Dendritic cell treated with granulocyte-macrophage colony-stimulating factor and Interleukin-4, amounts not matched to agents 40 ng/mL and 50 ng/mL, for 4 days (primary cell): ENCODE data around the gene LIPN.

Experiments
- H3K27ac Mint-ChIP-seq: one replicate; pipeline ENCODE4 v1.8.0; 2022; ENCODE audit warnings: mild to moderate bottlenecking, mixed read lengths
- H3K27me3 Mint-ChIP-seq: one replicate; pipeline ENCODE4 v1.8.0; 2022; ENCODE audit warnings: mild to moderate bottlenecking, mixed read lengths
- H3K36me3 Mint-ChIP-seq: one replicate; pipeline ENCODE4 v1.8.0; 2022; ENCODE audit warnings: low read depth, mixed read lengths
- H3K4me1 Mint-ChIP-seq: one replicate; pipeline ENCODE4 v1.8.0; 2022; ENCODE audit warnings: low read depth, mixed read lengths
- H3K4me3 Mint-ChIP-seq: one replicate; pipeline ENCODE4 v1.8.0; 2022; ENCODE audit warnings: mild to moderate bottlenecking, moderate library complexity, mixed read lengths
- H3K9me3 Mint-ChIP-seq: one replicate; pipeline ENCODE4 v1.8.0; 2022; ENCODE audit warnings: mixed read lengths
- intact Hi-C: fragments of 100-400 bp; cut with micrococcal nuclease; formaldehyde crosslinking; loops from one replicate; pipeline ENCODE4 v1.15.0; 2022

LIPN gene

DNA sequence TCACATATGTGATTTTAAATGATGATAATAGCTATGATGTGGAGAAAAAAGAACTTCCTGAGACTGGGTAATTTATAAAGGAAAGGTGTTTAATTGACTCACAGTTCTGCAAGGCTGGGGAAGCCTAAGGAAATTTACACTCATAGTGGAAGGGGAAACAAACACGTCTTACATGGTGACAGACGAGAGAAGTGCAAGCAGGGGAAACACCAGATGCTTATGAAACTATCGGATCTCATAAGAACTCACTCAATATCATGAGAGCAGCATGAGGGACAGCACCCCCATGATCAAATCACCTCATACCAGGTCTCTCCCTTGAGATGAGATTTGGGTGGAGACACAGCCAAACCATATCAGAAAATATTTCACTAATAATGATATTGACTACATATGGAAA is 4.1 kb upstream of the LIPN start:
- Mint-ChIP-seq H3K4me3 (no peak overlapping the region), H3K9me3 (no peaks in the 10 kb centered on the region), H3K36me3 (no peaks in the 10 kb centered on the region), H3K27ac (no peak overlapping the region), H3K4me1 (peaks cover 19% of the 10 kb centered on the region), H3K27me3 (no peaks in the 10 kb centered on the region)
- intact Hi-C loops: no loop called here

DNA sequence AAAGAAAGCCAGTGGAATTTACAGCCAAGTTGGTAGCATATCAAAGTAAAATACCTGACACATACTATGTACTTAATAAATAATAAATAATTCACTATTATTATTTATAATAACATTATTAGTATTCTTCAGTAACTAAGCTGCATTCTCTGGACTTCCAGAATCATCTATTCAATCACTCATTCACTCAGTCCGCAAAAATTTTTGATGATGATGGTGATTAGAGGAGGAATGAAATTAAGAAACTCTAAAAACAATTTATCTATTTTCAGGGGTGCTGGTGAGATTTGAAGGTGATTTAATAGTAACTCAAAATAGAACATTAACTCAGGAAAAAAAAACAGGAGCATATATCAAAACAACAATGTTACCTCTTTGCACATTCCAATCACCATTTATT is 3.2 kb upstream of the LIPN start:
- intact Hi-C loops: no loop called here
- Mint-ChIP-seq H3K9me3 (no peaks in the 10 kb centered on the region), H3K36me3 (no peaks in the 10 kb centered on the region)

GRCh38 chr10:88762906-88763305 is 3.1 kb downstream of the LIPN start:
- H3K36me3 Mint-ChIP-seq: no peaks in the 10 kb centered on the region
- H3K27me3 Mint-ChIP-seq: no peaks in the 10 kb centered on the region
- H3K4me1 Mint-ChIP-seq: peaks cover 32% of the 10 kb centered on the region
- intact Hi-C loops: no loop called here
- no peaks in the 10 kb centered on the region for H3K9me3 Mint-ChIP-seq
- H3K4me3 Mint-ChIP-seq: no peak overlapping the region
- no peak overlapping the region for H3K27ac Mint-ChIP-seq

More for the DNA sequence above, 3.2 kb upstream of the LIPN start:
- peaks cover 19% of the 10 kb centered on the region for H3K4me1 Mint-ChIP-seq
- no peak overlapping the region for H3K4me3 Mint-ChIP-seq
- no peaks in the 10 kb centered on the region for H3K27me3 Mint-ChIP-seq
- H3K27ac Mint-ChIP-seq: no peak overlapping the region

DNA sequence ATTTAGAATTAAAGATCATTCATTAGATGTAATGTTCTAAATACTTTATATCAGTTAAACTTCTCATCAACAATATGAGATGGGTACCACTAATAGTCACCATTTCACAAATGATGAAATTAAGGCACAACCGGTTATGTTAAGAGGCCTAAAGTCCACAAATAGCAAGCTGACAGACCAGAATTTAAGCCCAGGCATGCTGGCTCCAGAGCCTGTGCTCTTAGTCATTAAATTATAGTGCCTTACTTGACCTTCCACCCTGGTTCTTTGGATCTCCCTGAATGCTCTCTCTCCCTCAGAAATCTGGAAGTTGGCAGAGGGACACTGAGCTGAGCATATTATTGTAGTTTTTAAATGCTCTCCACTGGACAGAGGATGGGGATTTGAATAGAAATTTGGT is 3.6 kb downstream of the LIPN start:
- Mint-ChIP-seq H3K27ac (no peak overlapping the region), H3K9me3 (no peaks in the 10 kb centered on the region), H3K36me3 (no peaks in the 10 kb centered on the region), H3K4me3 (no peak overlapping the region), H3K27me3 (no peaks in the 10 kb centered on the region), H3K4me1 (peaks cover 33% of the 10 kb centered on the region)
- intact Hi-C loops: no loop called here

DNA sequence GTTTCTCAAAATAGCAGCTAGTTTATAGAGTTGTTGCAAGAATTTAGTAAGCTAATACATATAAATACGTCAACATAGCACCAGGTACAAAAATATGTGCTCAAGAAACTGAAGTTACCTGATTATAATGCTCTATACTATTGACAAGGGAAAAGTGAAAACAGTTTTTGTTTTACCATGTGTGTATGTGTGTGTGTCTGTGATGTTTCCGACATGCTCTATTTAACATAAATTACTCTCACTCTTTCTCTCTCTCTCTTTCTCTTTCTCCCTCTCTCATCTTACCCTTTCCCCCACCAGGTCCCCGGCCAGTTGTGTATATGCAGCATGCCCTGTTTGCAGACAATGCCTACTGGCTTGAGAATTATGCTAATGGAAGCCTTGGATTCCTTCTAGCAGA is 4.3 kb downstream of the LIPN start:
- H3K27me3 Mint-ChIP-seq: no peaks in the 10 kb centered on the region
- no peak overlapping the region for H3K4me3 Mint-ChIP-seq
- peaks cover 31% of the 10 kb centered on the region for H3K4me1 Mint-ChIP-seq
- no peaks in the 10 kb centered on the region for H3K36me3 Mint-ChIP-seq
- no peak overlapping the region for H3K27ac Mint-ChIP-seq
- no peaks in the 10 kb centered on the region for H3K9me3 Mint-ChIP-seq
- intact Hi-C loops: no loop called here

GRCh38 chr10:88765816-88766215 is 6.0 kb downstream of the LIPN start:
- Mint-ChIP-seq H3K27ac (no peak overlapping the region), H3K4me3 (no peak overlapping the region), H3K27me3 (no peaks in the 10 kb centered on the region), H3K36me3 (no peaks in the 10 kb centered on the region), H3K9me3 (no peaks in the 10 kb centered on the region), H3K4me1 (peaks cover 21% of the 10 kb centered on the region)
- intact Hi-C loops: no loop called here

GRCh38 chr10:88769384-88769783 is 9.6 kb downstream of the LIPN start:
- Mint-ChIP-seq H3K27ac (no peak overlapping the region), H3K9me3 (no peaks in the 10 kb centered on the region), H3K27me3 (no peaks in the 10 kb centered on the region), H3K4me1 (peaks cover 17% of the 10 kb centered on the region), H3K36me3 (no peaks in the 10 kb centered on the region), H3K4me3 (no peak overlapping the region)
- intact Hi-C loops: no loop called here

DNA sequence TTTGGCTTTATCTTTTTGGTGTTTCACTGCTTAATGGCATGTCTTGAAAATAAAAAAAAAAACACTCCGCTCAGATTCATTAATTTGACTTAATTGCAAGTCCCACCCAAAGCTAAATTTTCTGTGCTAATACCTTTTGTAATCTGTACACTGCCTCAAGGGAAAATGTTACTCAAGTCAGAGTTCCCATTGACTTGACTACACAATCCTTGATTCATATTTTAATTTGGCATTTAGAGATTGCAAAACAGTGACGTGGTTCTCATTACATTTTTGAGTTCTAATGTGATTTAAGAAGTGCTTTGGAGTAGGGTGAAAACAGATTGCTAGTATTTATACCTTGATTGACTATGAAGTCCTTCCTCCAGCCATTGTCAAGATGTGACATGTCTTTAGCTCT is 21.4 kb downstream of the LIPN start:
- H3K27ac Mint-ChIP-seq: no peak overlapping the region
- peaks cover 2% of the 10 kb centered on the region for H3K27me3 Mint-ChIP-seq
- H3K4me3 Mint-ChIP-seq: no peak overlapping the region
- no peaks in the 10 kb centered on the region for H3K36me3 Mint-ChIP-seq
- H3K9me3 Mint-ChIP-seq: no peaks in the 10 kb centered on the region
- intact Hi-C loops: no loop called here
- no peaks in the 10 kb centered on the region for H3K4me1 Mint-ChIP-seq

- intact Hi-C loops: no loop called here
- no peaks in the 10 kb centered on the region for H3K27me3 Mint-ChIP-seq
- H3K9me3 Mint-ChIP-seq: no peaks in the 10 kb centered on the region
- H3K4me3 Mint-ChIP-seq: no peak overlapping the region
- H3K27ac Mint-ChIP-seq: no peak overlapping the region
- H3K36me3 Mint-ChIP-seq: no peaks in the 10 kb centered on the region
- H3K4me1 Mint-ChIP-seq: no peaks in the 10 kb centered on the region
These were observed 22.4 kb downstream of the LIPN start for GRCh38 chr10:88782222-88782621.

- intact Hi-C loops: no loop called here
- Mint-ChIP-seq H3K4me3 (no peak overlapping the region), H3K4me1 (no peaks in the 10 kb centered on the region), H3K9me3 (no peaks in the 10 kb centered on the region), H3K27ac (no peak overlapping the region), H3K27me3 (peaks cover 4% of the 10 kb centered on the region), H3K36me3 (no peaks in the 10 kb centered on the region)
These were observed 23.9 kb downstream of the LIPN start for GRCh38 chr10:88783724-88784123.

DNA sequence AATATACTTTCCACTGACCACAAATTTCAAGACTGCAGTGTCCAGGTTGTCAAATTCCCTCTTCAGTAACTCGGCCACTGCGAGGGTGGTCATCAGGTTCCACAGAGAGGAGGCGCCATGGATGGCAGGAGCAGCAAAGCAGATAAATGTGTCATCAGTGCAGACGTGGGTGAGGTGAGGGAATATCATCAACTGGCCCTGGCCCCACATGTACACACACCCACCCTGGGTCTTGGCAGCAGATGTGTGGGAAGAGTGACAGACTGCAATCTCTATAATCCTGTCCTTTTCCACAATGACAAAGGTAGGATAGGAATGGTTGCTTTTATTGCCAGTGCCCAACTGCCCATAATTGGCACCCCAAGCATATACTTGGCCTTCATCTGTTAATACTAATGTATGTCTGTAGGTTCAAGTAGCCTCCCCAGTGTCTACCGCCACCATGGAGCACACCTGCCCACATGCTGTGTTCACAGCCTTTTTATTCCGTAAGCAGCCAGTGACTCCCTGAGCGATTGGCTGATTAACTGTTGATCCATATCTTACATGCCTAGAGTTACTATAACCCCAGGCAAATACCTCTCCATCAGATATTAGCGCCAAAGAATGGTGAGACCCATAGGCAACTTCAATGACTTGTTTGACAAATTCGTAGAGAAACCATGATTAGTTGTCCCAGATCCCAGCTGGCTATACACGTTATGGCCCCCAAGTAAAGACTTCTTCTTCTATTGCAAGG is 26.4 kb downstream of the LIPN start:
- Mint-ChIP-seq H3K27me3 (peaks cover 7% of the 10 kb centered on the region), H3K4me3 (no peak overlapping the region), H3K4me1 (no peaks in the 10 kb centered on the region), H3K27ac (no peak overlapping the region), H3K9me3 (no peaks in the 10 kb centered on the region), H3K36me3 (no peaks in the 10 kb centered on the region)
- intact Hi-C loops: no loop called here

DNA sequence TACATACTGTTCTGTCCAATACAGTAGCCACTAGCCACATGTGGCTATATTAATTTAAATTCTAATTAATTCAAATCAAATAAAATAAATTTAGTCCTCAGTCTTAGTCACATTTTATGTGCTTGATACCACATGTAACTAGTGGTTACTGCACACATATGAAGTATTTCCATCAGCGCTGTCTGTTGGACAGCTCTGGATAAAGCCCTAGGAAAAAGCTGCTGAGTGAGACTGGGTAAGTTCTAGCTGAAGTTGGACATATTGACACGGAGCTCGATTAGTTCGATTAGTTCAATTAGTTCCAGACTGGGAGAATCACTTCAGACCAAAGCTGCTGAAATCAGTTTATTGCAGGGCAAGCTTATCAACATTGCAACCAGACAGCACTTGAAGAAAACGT is 27.6 kb downstream of the LIPN start:
- intact Hi-C loops: no loop called here
- Mint-ChIP-seq H3K4me3 (no peak overlapping the region), H3K27ac (no peak overlapping the region), H3K4me1 (peaks cover 8% of the 10 kb centered on the region), H3K27me3 (peaks cover 7% of the 10 kb centered on the region), H3K36me3 (no peaks in the 10 kb centered on the region), H3K9me3 (no peaks in the 10 kb centered on the region)

DNA sequence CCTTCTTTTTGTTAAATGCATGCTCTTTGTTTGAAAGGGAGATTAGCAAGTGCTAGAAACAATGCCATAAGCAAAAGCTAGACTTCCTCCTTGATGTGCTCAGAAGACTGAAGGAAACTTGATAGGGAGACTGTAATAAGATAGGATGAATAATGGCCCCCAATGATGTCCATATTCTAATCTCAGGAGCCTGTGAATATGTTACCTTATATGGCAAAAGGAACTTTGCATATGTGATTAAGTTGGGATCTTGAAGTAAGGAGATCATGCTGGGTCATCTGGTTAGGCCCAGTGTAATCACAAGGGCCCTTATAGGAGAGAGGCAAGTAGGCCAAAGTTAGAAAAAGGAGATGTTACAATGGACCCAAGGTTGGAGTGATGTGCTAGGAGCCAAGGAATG is 29.1 kb downstream of the LIPN start:
- Mint-ChIP-seq H3K27ac (no peak overlapping the region), H3K9me3 (no peaks in the 10 kb centered on the region), H3K36me3 (no peaks in the 10 kb centered on the region), H3K4me3 (no peak overlapping the region), H3K27me3 (peaks cover 7% of the 10 kb centered on the region), H3K4me1 (peaks cover 14% of the 10 kb centered on the region)
- intact Hi-C loops: no loop called here

- Mint-ChIP-seq H3K27ac (no peak overlapping the region), H3K27me3 (peaks cover 21% of the 10 kb centered on the region), H3K4me1 (peaks cover 14% of the 10 kb centered on the region), H3K36me3 (no peaks in the 10 kb centered on the region), H3K9me3 (no peaks in the 10 kb centered on the region), H3K4me3 (no peak overlapping the region)
- intact Hi-C loops: no loop called here
These were observed 32.1 kb downstream of the LIPN start for GRCh38 chr10:88791924-88792323.

GRCh38 chr10:88792661-88793060 is 32.8 kb downstream of the LIPN start:
- H3K9me3 Mint-ChIP-seq: no peaks in the 10 kb centered on the region
- H3K27me3 Mint-ChIP-seq: peaks cover 22% of the 10 kb centered on the region
- H3K27ac Mint-ChIP-seq: peak overlapping the region; percentile 17
- intact Hi-C loops: no loop called here
- peaks cover 14% of the 10 kb centered on the region for H3K4me1 Mint-ChIP-seq
- peak overlapping the region; percentile 45 for H3K4me3 Mint-ChIP-seq
- no peaks in the 10 kb centered on the region for H3K36me3 Mint-ChIP-seq
